HEK293T (cell line): ENCODE data around the gene RPTOR.

Experiments
- ARNT ChIP-seq: fragments of 450-650 bp; IDR thresholded peaks from 2 replicates; pipeline ENCODE4 v1.6.1; 2017; ENCODE audit warnings: mild to moderate bottlenecking
- BHLHE40 ChIP-seq: fragments of 450-650 bp; IDR thresholded peaks from 2 replicates; pipeline ENCODE4 v1.6.1; 2016; ENCODE audit warnings: mild to moderate bottlenecking, moderate library complexity, borderline replicate concordance
- FOXM1 ChIP-seq: fragments of 450-650 bp; IDR thresholded peaks from 2 replicates; pipeline ENCODE4 v1.6.1; 2017; ENCODE audit warnings: mild to moderate bottlenecking, borderline replicate concordance
- HDGF ChIP-seq: fragments of 450-650 bp; IDR thresholded peaks from 2 replicates; pipeline ENCODE4 v1.6.1; 2017; ENCODE audit warnings: antibody characterized with exemption, borderline replicate concordance
- L3MBTL2 ChIP-seq: fragments of 450-650 bp; conservative IDR thresholded peaks from 2 replicates; pipeline ENCODE4 v1.6.1; 2016; ENCODE audit warnings: mild to moderate bottlenecking
- PKNOX1 ChIP-seq: fragments of 450-650 bp; IDR thresholded peaks from 2 replicates; pipeline ENCODE4 v1.6.1; 2016
- SUZ12 ChIP-seq: fragments of 450-650 bp; IDR thresholded peaks from 2 replicates; pipeline ENCODE4 v1.6.1; 2016; ENCODE audit warnings: mild to moderate bottlenecking

- no peak for TF ChIP-seq L3MBTL2
- no peak for TF ChIP-seq ARNT
- no peak for TF ChIP-seq BHLHE40
- no peak for TF ChIP-seq SUZ12
- TF ChIP-seq PKNOX1, result no peak
- TF ChIP-seq HDGF, result no peak
- no peak for TF ChIP-seq FOXM1
Measured at GRCh38 chr17:80956321-80957190, 411.9 kb downstream of the RPTOR start.
